ENCODE data around the gene PDSS2. TPM values are rescaled to one million over a fixed set of nuclear protein-coding genes. Genes with fewer than 3 reads are reported as not detected.

PDSS2 gene
- polyA plus RNA-seq, 3 donors: 17.8 to 19.2 (median 17.9) TPM

DNA sequence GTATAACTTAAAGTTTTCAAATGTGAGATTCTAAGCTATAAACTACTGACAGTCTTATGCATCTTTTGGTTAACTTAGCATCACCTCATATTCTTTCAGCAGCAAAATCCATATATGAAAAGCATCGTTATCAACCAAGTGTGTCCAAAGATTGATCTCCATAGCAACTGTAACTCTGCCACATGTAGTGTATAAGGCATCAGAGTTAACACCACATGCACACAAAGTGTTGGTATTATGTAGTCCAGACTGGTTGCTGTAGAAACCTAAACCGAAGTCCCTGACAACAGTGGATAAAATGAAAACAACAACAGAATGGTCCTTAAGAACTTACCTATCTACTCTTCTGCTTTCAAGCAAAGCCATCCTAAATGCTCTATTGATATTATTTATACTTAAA, 39.6 kb downstream of the PDSS2 start:
- peak in 1 of 3 donors; percentile 13 for DNase-seq (ENCODE audit: low read depth in 3 of 3, low spot score in 2 of 3)

DNA sequence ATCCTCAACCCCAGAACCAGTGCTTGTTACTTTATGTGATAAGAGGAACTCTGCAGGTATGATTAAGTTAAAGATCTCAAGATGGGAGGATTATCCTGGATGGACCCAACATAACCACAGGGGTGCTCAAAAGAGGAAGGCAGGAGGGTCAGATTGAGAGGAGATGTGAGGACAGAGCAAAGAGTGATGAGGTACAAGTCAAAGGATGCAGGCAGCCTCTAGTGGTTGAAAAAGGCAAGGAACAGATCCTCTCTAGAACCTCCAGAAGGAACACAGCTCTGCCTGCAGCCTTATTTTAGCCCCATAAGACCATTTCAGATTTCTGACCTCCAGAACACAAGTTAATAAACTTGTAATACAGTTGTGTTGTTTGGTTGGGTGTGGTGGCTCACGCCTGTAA, 41.2 kb downstream of the PDSS2 start:
- DNase-seq (ENCODE audit: low read depth in 3 of 3, low spot score in 2 of 3): no peak

DNA sequence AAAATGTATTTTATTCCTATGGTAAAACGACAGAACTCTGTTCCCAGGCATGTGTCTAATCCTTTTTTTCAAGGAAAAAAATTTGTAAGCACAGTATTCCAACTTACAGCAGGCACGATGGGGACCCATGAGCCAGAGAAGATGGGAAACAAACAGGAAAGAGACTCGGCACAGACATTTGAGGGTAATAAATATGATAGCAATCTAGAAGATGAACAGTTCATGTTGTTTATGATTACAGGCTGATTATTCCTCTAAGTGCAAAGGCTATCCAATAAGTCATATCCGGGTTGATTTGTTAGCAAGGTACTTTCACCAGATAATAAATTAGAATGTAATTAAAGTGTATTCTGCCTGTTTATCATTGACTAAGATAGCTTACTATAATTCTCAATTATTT, 43.2 kb downstream of the PDSS2 start:
- no peak for DNase-seq (ENCODE audit: low read depth in 3 of 3, low spot score in 2 of 3)

DNA sequence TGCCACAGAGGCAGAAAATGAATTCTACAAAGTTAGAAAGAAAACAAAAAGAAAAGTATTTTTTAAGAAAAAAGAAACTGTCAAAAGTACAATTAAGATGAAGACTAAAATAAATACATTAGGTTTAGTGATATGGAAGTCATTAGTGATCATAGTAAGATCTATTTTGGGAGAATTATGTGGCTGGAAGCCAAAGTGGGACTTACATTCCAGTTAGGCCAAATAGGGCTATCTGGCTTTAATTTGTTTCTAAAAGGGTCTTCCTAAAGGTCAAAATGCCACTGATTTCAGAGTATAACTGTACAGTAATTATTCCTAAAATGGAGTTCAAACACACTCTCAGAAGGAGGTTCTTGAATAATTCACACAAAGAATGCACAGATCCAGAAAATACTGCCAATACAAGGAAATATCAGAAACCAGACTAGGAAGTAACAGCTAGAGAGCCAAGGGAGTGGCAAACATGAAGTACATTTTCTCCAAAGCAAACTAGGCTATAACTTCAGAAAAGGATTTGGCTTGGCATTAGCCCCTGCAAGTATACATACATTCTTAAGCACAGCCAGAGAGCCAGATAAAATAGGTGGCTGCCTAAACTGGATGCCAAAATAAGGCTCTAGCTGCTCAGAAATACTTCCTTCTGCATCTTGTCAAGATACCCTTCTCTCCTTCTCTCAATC, 45.3 kb downstream of the PDSS2 start:
- DNase-seq (ENCODE audit: low read depth in 3 of 3, low spot score in 2 of 3): no peak

DNA sequence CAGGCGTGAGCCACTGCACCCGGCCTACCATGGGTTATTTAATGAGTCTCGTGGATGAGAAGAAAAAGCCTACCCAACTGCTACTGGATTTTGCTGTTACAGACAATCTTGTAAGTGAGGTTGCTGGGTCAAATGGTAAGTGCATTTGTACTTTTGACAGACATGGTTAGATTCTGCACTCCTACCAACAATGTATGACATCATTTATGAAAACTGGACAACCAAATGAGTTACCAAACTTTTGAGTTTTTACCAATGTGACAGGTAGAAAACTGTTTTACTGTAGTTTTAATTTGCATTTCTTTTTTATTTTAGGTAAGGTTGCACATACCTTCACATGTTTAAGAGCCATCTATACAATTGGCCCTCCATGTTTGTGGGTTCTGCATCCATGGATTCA, 48.2 kb downstream of the PDSS2 start:
- DNase-seq (ENCODE audit: low read depth in 3 of 3, low spot score in 2 of 3): no peak

DNA sequence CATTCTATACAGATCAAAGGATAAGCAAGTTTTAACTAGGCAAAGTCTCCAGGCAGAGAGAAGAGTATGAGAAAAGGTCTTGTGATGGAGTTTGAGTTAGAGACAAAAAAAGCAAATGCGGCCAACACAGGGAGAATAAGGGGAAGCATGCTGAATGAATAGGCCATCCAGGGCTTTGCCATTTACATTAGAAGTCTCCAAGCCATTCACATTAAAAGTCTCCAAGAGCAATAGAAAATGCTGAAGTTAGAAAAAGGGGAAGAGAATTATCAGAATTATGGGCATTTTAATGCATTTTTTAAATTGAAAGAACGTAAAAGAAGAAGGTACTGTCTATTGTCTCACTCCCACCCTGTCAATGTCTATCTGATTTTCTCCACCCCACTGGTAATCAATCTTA, 49.4 kb downstream of the PDSS2 start:
- DNase-seq (ENCODE audit: low read depth in 3 of 3, low spot score in 2 of 3): no peak

DNA sequence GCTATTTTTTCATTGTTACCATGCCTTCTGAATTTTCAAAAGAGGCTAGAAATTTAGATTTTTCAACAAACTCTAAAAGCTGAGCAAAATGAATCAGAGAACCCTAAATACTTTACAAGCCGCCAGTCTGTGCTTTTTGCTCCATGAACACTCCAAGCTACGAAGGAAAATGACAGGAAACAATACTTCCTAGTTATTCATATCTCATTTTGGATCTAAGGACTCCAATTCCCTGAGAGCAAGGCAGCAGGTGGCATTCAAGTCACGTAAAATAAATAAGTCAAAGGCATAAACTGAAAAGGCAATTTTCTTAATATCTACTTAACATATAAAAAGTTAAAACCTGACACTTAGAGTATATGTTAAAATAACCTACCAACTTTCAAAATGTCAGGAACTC, 50.6 kb downstream of the PDSS2 start:
- no peak for DNase-seq (ENCODE audit: low read depth in 3 of 3, low spot score in 2 of 3)

DNA sequence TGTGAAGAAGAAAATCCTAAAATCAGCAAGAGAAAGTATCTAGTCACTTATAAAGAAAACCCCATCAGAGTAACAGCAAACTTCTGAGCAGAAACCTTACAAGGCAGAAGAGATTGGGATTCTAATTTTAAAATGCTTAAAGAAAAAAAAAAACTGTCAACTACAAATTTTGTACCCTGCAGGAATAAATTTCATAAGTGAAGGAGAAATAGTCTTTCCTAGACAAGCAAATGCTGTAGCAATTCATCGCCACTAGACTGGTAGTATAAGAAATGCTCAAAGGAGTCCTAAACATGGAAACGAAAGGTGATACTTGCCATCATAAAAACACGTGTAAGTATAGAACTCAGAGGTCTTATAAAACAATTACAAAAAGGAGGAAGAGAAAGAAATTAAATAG, 54.4 kb downstream of the PDSS2 start:
- DNase-seq (ENCODE audit: low read depth in 3 of 3, low spot score in 2 of 3): no peak

DNA sequence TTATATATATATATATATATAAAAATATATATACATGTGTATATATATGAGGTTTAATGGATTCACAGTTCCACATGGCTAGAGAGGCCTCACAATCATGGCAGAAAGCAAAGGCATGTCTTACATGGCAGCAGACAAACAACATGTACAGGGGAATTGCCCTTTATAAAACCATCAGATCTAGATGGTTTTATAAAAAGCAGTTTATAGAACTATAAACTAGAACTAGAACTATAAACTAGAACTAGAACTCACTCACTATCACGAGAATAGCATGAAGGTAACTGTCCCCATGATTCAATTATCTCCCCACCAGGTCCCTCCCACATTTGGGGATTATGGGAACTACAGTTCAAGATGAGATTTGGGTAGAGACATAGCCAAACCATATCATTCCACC, 56.8 kb downstream of the PDSS2 start:
- no peak for DNase-seq (ENCODE audit: low read depth in 3 of 3, low spot score in 2 of 3)

DNA sequence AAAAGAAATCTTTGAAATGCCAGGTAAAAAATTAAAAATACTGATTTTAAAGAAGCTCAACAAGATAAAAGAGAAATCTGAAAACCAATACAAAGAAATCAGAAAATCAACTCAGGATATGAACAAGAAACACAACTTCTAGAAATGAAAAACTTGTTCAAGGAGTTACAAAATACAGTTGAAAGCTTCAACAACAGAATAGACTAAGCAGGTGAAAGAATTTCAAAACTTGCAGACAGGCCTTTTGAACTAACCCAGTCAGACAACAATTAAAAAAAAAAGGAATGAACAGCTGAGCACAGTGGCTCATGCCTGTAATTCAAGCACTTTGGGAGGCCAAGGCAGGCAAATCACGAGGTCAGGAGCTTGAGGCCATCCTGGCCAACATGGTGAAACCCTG, 57.8 kb downstream of the PDSS2 start:
- DNase-seq (ENCODE audit: low read depth in 3 of 3, low spot score in 2 of 3): no peak

DNA sequence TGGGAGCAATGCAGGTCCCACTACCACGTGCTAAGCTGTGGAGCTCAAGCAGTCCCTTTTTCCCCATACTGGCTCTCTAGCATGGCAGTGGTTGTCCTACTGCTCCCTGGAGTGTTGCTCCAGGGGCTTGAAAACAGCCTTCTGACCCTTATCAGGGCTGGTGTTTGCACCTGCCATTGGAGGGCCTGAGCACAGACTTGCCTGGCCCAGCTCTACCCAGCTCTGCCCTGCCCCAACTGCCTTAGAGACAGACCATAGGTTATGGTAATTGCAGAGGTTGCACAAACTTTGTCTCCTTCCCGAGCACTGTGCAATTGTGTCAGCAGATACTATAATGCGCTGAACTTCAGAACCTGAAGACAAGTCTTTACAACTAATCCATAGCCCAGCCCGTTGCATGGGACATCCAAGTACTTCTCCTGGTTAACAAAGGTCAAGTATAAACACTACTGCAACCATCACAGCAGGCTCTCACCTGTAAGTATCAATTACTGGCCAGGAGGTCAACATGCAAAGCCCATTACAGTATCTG, 58.7 kb downstream of the PDSS2 start:
- no peak for DNase-seq (ENCODE audit: low read depth in 3 of 3, low spot score in 2 of 3)

DNA sequence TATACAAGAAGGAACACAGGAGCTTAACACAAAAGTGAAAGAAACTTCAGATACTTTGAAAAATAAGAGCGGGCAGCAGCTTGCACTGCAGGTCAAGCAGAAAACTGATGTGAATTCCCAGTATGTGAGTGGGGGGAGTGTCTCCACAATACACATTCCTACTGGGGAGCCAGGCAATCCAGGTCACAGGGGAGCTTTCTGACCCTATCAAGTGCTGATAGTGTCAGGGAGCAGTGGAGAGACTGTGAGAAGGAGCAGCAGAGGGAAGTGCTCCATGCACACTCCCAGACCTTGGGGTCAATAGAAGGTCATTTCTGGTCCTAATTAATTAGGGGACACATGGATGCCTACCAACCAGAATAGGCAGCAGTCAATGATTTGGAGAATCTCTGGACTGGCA, 59.4 kb downstream of the PDSS2 start:
- DNase-seq (ENCODE audit: low read depth in 3 of 3, low spot score in 2 of 3): no peak

DNA sequence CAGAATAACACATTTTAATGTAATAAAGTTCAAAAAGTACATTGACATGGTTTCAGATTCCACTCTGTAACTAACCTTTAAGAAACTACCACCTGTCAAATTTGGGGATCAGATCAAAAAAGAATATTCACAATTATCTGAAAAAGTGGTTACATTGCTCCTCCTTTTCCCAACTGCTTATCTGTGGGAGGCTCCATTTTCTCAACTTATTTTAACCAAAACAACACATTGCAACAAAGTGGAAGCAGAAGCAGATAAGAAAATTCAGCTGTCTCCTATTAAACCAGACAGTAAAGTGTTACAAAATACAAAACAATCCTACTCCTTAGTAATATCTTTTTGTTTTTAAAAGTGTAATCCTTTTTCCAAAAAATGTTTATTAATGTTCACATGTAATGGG, 61.4 kb downstream of the PDSS2 start:
- DNase-seq (ENCODE audit: low read depth in 3 of 3, low spot score in 2 of 3): no peak

DNA sequence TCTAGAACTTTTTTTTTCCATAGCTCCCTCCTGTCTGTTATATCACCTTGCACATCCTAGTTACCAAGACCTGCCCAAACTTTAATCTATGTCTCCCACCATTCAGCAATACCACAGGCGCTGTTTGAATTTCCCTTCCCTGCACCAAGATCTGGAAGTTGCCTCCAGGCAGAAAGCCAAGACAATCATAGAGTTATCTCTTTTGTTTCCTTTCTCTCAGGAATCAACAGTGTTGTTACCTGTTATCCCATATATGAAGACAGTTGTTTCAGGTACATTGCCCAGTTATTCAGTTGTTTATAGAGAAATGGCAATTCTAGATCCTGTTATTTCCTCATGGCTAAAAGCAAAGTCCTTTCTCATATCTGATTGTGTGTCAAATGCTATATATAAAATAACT, 63.2 kb downstream of the PDSS2 start:
- DNase-seq (ENCODE audit: low read depth in 3 of 3, low spot score in 2 of 3): no peak

DNA sequence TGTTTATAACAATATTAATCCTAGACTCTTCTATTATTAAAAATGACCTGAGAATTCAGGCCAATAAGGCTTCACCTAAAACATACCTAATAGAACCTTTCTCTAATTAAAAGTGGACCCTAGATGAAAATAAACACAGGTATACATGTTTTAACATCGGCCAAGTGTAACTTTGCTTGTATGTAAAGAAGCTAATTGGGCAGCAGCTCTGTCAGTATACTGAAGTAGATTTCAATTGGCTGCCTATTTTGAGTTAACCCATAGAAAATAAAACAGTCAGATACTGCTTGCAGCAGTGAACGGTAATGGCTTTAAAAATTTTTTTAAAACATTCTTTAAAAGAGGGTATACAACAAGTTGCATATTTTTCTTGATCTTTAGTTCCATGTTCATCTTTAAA, 67.3 kb downstream of the PDSS2 start:
- DNase-seq (ENCODE audit: low read depth in 3 of 3, low spot score in 2 of 3): no peak

DNA sequence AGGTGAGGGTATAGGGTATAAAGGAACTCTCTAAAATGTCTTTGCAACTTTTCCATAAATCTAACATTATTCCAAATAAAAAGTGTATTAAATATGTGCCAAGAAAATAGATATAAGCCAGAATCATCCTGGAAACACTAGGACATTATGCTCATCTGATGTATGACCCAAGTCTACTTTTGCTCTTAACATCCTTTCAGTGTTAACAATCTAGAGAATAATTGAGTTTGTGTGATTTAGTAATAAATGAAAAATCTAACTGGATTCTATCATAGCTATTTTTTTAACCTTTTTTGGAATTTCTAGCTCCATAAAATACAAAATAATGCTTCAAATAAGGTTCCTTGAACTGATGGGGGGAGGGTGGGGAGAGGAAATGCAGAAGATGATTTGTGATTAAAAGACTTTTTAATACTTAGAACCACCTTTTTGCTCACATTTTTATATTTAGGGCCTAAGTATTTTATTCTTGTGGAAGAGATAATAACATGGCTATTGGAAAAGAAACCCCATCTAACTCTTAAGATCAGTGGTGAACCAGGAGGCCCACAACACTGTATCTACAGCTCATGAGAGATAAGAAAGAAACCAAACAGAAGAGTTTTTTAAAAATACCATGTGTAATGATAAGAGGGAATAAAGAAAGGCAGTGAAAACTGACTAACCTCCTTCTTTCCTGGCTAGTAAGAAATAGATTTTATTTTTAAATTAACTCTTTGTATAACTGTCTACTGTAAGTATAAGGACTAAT, 68.5 kb downstream of the PDSS2 start:
- no peak for DNase-seq (ENCODE audit: low read depth in 3 of 3, low spot score in 2 of 3)

DNA sequence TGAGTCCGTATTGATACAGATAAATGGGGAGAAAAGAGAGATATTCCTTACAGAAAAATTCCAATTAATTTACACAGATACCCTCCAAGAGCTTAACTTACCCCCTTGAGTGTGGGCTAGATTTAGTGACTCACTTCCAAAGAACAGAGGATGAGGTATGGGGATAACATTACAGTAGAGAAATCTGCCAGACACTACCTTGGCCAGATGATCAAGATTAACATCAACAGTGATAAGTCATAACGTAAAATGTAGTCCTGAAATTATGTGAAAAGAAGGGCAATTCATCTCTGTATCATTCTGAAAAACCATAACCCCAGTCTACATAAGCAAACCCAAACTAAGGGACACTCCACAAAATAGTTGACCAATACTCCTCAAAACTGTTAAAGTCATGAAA, 69.3 kb downstream of the PDSS2 start:
- DNase-seq (ENCODE audit: low read depth in 3 of 3, low spot score in 2 of 3): no peak

DNA sequence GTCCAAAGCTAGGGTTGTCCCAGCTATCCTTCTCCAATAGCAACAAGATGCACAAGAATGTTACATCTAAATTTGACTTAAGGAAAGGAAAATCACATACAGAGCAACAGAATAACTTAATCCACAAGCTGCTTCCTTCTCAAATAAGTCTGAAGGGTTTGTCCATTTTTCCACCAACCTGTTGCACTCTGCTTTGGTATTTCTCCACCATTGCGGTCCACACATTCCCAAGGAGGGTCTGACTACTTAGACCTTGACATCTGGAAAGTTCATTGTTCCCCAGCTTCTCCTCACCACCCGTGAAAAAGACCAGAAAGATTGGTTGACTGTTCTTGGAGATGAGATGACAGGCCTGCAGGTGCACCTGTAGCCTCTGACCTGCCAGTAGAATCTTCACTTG, 72.5 kb downstream of the PDSS2 start:
- no peak for DNase-seq (ENCODE audit: low read depth in 3 of 3, low spot score in 2 of 3)

DNA sequence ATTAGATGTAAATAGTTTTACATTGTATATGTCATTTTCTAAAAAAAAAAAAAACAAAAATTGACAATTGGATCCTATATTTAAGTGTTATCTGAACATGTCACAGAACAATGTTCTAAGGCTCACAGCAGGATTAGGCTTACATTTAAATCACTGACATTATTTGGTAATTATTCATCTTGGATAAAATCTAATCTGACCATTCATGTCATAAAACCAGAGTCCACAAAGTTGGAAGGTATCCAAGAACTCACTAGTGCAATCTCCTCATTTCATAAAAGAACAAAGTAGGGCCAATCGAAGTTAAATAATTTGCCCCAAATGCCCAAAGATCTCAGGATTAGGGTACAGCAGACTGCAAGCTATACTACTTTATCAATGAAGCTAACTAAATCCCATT, 73.0 kb downstream of the PDSS2 start:
- no peak for DNase-seq (ENCODE audit: low read depth in 3 of 3, low spot score in 2 of 3)

DNA sequence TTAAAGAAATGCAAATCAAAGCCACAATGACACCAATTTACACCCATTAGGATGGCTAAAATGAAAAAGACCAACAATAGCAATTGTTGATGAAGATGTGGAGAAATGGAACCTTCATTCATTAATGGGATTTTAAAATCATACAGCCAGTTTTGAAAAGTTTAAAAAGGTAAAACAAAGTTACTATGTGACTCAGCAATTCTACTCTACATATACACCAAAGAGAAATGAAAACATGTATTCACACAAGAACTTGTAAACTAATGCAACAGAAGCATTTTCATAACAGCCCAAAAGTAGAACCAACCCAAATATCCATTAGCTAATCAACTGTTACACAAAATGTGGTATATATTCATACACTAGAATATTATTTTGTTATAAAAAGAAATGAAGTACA, 75.7 kb downstream of the PDSS2 start:
- no peak for DNase-seq (ENCODE audit: low read depth in 3 of 3, low spot score in 2 of 3)

DNA sequence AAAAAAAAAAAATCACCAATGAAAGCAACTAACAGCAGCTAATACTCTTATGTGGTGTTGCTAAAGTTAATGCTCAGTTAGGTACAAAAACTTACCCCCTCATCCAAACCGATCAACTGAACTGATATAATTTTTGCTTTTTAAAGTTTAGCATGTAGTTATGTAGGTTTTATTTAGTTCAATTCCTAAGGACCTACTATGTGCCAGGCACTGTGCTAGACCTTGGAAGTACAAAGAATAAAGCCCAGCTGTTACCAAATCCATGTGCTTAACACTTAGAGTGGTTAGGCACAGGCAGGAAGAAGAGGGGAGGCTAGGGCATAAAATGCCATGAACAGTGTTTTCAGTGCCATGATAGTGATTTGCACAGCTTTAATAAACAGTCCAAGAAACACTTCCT, 85.1 kb downstream of the PDSS2 start:
- DNase-seq (ENCODE audit: low read depth in 3 of 3, low spot score in 2 of 3): no peak

DNA sequence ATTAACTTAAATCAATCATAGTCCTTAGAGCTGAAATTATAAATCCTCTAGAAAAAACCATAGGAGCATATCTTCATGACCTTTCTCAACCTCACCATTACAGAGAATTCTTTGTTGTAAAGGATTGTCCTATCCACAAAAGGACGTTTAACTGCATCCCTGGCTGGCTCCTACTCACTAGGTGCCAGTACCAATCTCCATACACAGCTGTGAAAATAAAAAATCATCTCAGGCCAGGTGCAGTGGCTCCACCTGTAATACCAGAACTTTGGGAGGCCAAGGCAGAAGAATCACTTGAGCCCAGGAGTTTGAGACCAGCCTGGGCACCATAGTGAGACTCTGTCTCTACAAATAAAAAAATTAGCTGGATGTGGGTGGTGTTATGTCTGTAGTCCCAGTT, 89.9 kb downstream of the PDSS2 start:
- DNase-seq (ENCODE audit: low read depth in 3 of 3, low spot score in 2 of 3): no peak

Data from right renal cortex interstitium (tissue), 3 donors.